GM12892 (cell line): ENCODE measurements around the gene CACNA2D4.

Experiments used
- POLR2A ChIP-seq: IDR thresholded peaks from 2 replicates; pipeline ENCODE4 v1.6.1; 2011; ENCODE audit warnings: low read depth, low read length, control low read depth
- POLR2AphosphoS5 ChIP-seq: IDR thresholded peaks from 2 replicates; pipeline ENCODE4 v1.6.1; 2011; ENCODE audit warnings: low read depth, low read length, control low read depth

GRCh38 chr12:1931642-1932041 lies 13.2 kb upstream of the CACNA2D4 start:
- TF ChIP-seq POLR2A, result no peak
- TF ChIP-seq POLR2AphosphoS5, result no peak
